HG03097 (cell line): ENCODE data around the gene GCLM.
"Not testable (repeated sequence)": the region's sequence is repeated elsewhere in the genome, so short reads cannot be mapped to it uniquely, and the experiment has no call there.

Source experiments
- ATAC-seq: cut with Tn5 transposase; IDR thresholded peaks from one replicate; pipeline ENCODE4 v1.9.1; 2021; ENCODE audit not compliant: unreplicated experiment, low FRiP score

GCLM gene

DNA sequence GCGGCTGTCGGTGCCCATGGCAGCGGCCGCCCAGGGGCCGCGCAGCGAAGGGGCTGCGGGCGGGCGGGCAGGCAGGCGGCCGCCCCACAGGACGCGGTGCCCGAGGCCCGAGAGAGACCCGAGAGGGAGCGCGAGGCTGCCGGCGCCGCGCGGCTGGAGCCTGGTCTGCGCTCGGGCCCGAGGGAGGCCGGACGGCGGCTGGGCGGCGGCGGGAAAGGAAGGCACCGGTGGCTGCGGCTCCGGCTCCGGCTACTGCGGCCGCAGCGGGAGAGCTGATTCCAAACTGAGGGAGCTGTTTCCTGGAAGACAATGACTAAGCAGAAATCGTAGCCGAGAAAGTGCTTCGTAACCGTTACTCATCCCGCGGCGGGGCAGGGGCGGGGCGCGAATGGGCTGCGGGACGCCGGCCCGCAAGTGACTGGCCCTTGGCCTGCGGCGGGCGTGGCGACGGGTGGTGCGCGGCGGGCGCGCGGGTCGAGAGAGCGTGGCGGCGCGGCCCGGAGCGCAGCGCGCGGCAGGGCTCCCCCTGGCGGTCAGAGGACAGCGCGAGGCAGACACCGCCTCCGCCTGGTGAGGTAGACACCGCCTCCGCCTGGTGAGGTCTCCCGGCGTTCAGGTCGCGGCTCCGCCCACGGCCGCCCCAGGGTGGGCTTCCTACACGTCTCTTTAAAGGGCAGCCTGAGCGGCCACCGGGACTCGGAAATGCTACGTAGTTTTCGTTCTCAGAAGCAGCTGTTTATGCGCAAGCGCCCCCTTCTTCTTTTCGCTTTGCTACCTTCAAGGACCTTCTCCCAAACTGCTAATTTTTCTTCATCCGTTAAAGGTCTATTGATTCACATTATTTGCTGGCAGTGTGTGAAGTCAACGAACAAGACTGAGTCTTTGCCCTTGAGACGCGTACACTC, at the start of gene GCLM:
TSS of gene GCLM (minus strand) at position 285 of the 905 bp plus-strand sequence. CDS start at position 18, 267 bp downstream.
- ATAC-seq = peak; percentile 95

DNA sequence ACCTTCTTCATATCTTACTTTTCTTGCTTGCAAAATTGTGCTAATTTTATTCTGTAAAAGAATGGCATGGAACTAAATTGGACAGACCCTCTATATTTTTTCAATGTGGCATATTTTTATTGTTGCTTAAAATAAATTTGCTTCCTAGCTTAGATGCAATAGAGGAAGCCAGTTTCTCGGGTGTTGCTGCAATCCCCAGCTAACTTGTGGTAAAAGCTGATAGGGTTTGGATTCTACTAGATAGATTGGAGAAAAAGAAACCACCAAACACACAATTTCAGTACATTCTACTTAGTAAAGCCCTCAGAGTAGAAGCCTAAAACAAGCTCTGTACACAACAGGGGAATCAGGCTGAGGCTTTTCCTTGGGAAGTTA, 49.5 kb upstream of the GCLM start:
- no peak for ATAC-seq

GRCh38 chr1:93958032-93958725, 48.9 kb upstream of the GCLM start:
- no peak for ATAC-seq

DNA sequence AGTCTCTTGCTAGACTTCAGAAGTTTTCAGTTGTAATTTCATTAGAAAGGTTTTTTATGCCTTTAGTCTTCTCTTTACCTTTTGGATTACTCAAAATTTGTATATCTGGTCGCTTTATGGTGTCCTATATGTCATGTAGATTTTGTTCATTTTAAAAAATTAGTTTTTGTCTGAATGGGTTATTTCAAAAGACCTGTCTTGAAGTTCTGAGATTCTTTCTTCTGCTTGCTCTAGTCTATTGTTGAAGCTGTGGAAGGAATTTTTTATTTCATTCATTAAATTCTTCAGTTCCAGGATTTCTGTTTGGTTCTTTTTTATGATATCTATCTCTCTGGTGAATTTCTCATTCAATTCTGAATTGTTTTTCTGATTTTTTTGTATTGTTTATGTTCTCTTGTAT, 46.5 kb upstream of the GCLM start:
- ATAC-seq = no peak

GRCh38 chr1:93947002-93947686, 37.9 kb upstream of the GCLM start:
- ATAC-seq = not testable (repeated sequence)

GRCh38 chr1:93938461-93939145, 29.4 kb upstream of the GCLM start:
- no peak for ATAC-seq

DNA sequence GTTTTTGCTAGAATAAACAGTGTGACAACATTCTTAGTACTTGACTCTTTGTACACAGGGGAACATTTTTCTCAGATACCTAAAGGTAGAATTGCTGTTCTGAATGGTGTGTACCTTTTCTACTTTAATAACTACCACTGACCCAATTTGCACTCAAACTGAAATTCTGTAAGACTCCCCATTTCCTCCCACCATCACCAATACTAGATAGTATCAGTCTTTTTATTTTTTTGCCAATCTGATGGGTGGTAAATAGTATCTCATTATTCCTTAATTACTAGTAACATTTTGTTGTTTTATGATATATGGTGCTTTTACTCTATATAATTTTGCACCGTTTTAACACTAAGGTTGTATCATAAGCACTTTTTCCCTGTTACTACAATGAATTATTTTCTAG, 28.8 kb upstream of the GCLM start:
- ATAC-seq = no peak

DNA sequence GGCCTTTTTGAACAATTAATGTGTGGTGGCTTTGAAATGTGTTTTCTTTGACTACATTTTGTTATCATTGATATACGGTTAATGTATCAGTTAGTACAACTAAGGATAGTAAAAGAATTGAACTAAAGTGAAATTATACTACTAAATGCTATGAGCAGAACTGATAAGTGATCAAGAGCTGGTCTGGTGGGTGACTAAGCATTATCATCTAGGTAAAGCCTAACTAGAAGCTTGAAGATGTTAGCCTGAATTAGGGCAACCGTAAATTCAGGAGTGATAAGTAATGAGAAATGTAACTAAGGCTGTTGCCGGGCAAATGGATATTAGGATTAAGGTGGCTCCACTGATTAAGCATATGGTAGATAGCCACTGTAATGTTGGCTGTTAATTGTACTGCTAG, 16.0 kb upstream of the GCLM start:
- ATAC-seq = no peak

DNA sequence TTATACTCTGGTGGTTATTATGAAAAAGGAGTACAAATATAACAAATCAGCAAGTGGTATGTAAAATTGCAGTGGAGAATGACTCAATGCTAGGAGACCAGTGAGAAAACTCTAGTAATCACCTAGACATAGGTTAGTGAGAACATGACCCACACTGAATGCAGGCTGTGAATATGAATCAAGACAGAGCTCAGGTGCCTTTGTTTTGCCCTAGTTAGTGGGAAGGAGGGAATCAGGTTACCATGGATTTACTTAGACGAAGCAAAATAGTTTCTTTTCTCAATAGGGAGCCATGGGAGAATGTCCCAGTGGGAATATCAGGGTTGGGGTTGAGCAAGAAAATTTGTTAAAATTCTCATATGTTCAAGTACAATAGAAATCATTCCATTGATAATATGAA, 10.6 kb upstream of the GCLM start:
- no peak for ATAC-seq

DNA sequence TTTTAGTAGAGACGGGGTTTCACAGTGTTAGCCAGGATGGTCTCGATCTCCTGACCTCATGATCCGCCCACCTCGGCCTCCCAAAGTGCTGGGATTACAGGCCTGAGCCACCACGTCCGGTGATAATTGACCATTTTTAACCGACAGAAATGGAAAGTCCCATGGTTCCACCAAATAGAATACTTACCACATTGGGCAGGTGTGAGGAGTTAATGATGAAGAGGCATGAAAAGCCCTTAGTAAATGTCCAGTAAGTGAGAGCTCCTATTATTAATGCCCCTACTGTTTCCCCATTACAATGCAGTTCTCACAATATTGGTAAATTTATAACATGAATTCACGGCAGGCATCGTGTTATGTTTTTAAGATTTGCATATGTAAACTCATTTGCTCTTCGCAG, 8.1 kb upstream of the GCLM start:
- no peak for ATAC-seq

DNA sequence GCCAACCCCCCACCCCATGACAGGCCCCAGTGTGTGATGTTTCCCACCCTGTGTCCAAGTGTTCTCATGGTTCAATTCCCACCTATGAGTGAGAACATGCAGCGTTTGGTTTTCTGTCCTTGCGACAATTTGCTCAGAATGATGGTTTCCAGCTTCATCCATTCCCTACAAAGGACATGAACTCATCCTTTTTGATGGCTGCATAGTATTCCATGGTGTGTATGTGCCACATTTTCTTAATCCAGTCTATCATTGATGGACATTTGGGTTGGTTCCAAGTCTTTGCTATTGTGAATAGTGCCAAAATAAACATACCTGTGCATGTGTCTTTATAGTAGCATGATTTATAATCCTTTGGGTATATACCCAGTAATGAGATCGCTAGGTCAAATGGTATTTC, 1.6 kb upstream of the GCLM start:
- not testable (repeated sequence) for ATAC-seq

GRCh38 chr1:93910305-93910704, 1.1 kb upstream of the GCLM start:
- no peak for ATAC-seq

DNA sequence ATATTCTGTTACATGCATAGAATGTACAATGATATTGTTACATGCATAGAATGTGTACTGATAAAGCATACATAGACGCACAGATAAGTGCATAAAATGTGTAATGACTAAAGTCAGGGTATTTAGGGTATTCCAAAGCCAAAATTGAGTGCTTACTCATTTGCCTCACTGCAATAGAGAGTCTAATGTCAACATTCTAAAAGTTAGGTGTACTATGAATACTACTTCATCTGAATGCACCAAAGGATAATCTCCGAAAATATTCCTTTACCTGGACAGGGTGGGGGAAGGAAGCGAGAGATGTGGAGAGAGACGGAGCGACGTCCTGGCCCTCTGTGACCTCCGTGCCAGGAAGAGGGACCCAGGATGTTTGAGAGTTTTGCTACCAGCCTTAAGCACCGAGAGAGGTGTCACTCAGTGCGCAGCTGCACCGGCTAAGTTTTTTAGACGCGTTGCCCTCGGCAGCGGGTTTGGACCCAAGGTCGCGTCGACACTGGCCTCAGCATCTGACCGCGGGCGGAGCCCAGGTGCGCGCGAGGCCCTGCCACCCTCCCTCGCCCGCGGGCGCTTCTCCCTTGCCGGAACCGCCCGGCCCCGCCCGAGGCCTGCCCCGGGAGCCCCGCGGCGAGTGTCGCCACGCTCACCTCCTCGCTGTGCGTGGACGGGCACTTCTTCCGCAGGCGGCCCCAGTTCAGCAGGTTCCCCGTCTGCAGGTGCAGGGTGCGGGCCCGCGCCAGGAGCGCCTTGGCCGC, 660 bp downstream of the GCLM start:
- peak; percentile 42 for ATAC-seq

GRCh38 chr1:93907718-93908117, 1.5 kb downstream of the GCLM start:
- ATAC-seq = no peak

DNA sequence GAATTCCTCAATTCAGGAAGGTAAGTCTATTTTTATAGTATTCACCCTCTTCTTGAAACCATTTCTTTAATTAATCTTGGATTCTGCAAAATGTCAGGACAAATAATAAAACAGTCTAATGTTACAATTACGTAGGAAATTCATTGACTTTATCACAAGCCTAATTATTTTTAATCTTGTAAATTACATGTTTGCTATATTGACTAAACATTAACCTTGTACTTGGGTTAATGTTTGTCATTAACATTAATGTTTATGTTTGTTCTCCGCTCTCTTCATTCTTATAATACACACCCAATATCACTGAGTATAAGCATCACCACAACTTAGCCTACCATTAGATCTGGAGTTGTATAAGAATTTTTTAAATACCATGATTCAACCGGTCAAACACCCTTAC, 2.8 kb downstream of the GCLM start:
- no peak for ATAC-seq

DNA sequence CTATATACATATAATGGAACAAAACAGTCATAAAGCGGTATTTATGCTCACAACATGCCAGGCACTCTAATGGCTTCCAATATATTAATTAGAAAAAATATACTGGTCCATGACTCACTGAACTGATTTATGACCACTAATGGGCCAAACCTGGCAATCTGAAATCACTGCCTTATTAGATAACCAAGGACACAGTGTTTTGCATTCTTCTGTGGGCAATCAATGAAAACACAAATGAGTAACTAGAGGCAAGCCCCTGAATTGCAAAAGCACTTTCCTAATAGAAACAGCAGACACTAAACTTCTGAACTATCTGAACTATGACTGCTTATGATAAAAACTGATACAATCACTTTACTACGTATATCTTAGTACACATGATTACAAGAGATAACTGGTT, 3.5 kb downstream of the GCLM start:
- no peak for ATAC-seq

GRCh38 chr1:93905051-93905450, 4.2 kb downstream of the GCLM start:
- no peak for ATAC-seq

GRCh38 chr1:93904228-93904627, 5.0 kb downstream of the GCLM start:
- ATAC-seq = no peak

DNA sequence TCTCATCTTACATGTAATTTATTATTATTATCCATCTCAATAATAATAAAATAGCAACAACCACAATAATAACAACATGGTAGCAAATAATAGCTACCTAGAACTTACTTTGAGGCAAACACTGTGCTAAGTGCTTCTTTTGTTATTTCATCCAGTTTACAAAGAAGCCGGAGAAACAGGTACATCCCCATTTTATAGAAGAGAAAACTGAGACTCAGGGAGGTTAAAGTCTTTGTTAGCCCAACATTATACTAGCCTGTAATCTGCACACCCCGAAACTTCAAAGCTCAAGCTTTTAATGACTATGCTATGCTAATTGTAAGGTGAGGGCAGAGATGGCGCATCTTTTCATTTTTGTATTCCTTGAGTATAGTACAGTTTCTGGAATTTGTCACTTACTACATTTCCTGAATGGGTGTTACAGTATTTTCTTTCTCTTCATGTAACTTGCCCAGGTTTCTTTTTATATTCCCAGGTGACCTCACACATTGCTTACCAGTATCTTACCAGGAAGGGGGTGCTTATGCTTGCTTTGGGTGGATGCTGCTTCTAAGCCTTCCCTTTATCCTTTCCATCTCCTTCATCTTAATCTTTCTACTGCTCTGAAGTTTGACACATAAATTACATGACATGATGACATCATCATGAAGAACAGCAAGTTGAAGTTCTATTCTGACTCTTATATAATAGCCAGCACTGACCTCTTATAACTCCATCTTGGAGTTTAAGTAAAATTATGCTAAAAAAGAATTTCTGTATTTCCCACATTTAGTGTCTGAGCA, 8.3 kb downstream of the GCLM start:
- ATAC-seq = no peak
